Fibroblast of lung (primary cell): ENCODE results near the gene LZTR1. TPM values are rescaled to one million over a fixed set of nuclear protein-coding genes. Genes with fewer than 3 reads are reported as not detected.

Experiments
- DNase-seq, 2 donors: peaks; one replicate each; pipeline versions ENCODE4 v3.0.0 to v3.0.0-alpha.2; 2010; ENCODE audit warnings: low read depth in 2 of 2
- H2AFZ ChIP-seq: 2 replicates; pipeline ENCODE4 v1.5.1; 2012; ENCODE audit warnings: low read length, control low read depth, inconsistent platforms
- H3K27ac ChIP-seq: 2 replicates; pipeline ENCODE4 v1.5.1; 2011; ENCODE audit warnings: low read length, control low read depth; ENCODE audit not compliant: insufficient read depth
- H3K27me3 ChIP-seq: 2 replicates; pipeline ENCODE4 v1.5.1; 2011; ENCODE audit warnings: mild to moderate bottlenecking, low read length; ENCODE audit not compliant: control insufficient read depth, insufficient read depth
- H3K36me3 ChIP-seq: 2 replicates; pipeline ENCODE4 v1.5.1; 2011; ENCODE audit warnings: low read length; ENCODE audit not compliant: control insufficient read depth, insufficient read depth
- H3K4me1 ChIP-seq: 2 replicates; pipeline ENCODE4 v1.5.1; 2011; ENCODE audit warnings: low read length; ENCODE audit not compliant: control insufficient read depth, insufficient read depth; ENCODE audit errors: extremely low read depth
- H3K4me2 ChIP-seq: 2 replicates; pipeline ENCODE4 v1.5.1; 2011; ENCODE audit warnings: low read length, control low read depth; ENCODE audit not compliant: insufficient read depth; ENCODE audit errors: extremely low read depth
- H3K4me3 ChIP-seq, 4 experiments: fragments of 200-600 bp in 1 of 4; sonication (generic) in 1 of 4; replicated peaks in 1 of 4; 2 replicates each; pipeline ENCODE4 v1.5.1; 2011 to 2016; ENCODE audit warnings: low read length in 4 of 4, low read depth in 3 of 4, mild to moderate bottlenecking in 3 of 4, control low read depth in 2 of 4, inconsistent platforms in 1 of 4, mixed read lengths in 1 of 4; ENCODE audit not compliant: insufficient read depth in 1 of 4; ENCODE audit errors: control extremely low read depth in 1 of 4
- H3K79me2 ChIP-seq: 2 replicates; pipeline ENCODE4 v1.5.1; 2012; ENCODE audit warnings: mild to moderate bottlenecking, low read length, inconsistent platforms; ENCODE audit not compliant: control insufficient read depth, insufficient read depth
- H3K9ac ChIP-seq: 2 replicates; pipeline ENCODE4 v1.5.1; 2011; ENCODE audit warnings: mild to moderate bottlenecking, low read length, control low read depth; ENCODE audit not compliant: insufficient read depth
- H3K9me3 ChIP-seq: 2 replicates; pipeline ENCODE4 v1.5.1; 2012; ENCODE audit warnings: low read depth, low read length; ENCODE audit not compliant: control insufficient read depth, insufficient read depth
- H4K20me1 ChIP-seq: 2 replicates; pipeline ENCODE4 v1.5.1; 2011; ENCODE audit warnings: low read length; ENCODE audit not compliant: control insufficient read depth, insufficient read depth; ENCODE audit errors: extremely low read depth
- EZH2 ChIP-seq: IDR thresholded peaks from 2 replicates; pipeline ENCODE4 v1.5.1; 2012; ENCODE audit warnings: low read length, control low read depth, mild to moderate bottlenecking; ENCODE audit errors: missing control alignments
- polyA plus RNA-seq, 2 donors: library from polyadenylated mRNA; depleted of rRNA in 1 of 2; stranded (reverse) in 1 of 2; unstranded in 1 of 2; fragments of >200 nt; gene quantifications; 2 replicates each; pipeline ENCODE4 v1.2.1, GENCODE V29; 2011 to 2012; ENCODE audit warnings: missing spikeins in 1 of 2
- total RNA-seq: library from RNA; depleted of rRNA; stranded (reverse); fragments of >200 nt; gene quantifications from 2 replicates; pipeline ENCODE4 v1.2.1, GENCODE V29; 2014
- TF ChIP-seq, protein P1 (sequence below), 2 donors: IDR thresholded peaks in 1 of 2; conservative IDR thresholded peaks in 1 of 2; 1 replicate in 1 of 2; 2 replicates in 1 of 2; pipeline ENCODE4 v1.5.1; 2011 to 2012; ENCODE audit warnings: low read length in 2 of 2, control low read depth in 1 of 2, inconsistent platforms in 1 of 2, low read depth in 1 of 2, mild to moderate bottlenecking in 1 of 2

The LZTR1 gene
- total and polyA plus RNA-seq, 2 donors (not counting 1 experiment from before 2014, with no cell fraction given): 27.4 to 75.8 TPM

- Histone ChIP-seq H3K4me3 (no peak overlapping the region), H3K36me3 (no peaks in the 10 kb centered on the region), H3K9me3 (no peaks in the 10 kb centered on the region), H3K27me3 (peaks cover 5% of the 10 kb centered on the region), H2AFZ (no peak overlapping the region), H4K20me1 (no peaks in the 10 kb centered on the region), H3K4me2 (no peak overlapping the region), H3K9ac (no peak overlapping the region), H3K4me1 (no peaks in the 10 kb centered on the region), H3K27ac (no peak overlapping the region), H3K79me2 (no peaks in the 10 kb centered on the region)
- TF ChIP-seq, protein P1, sequence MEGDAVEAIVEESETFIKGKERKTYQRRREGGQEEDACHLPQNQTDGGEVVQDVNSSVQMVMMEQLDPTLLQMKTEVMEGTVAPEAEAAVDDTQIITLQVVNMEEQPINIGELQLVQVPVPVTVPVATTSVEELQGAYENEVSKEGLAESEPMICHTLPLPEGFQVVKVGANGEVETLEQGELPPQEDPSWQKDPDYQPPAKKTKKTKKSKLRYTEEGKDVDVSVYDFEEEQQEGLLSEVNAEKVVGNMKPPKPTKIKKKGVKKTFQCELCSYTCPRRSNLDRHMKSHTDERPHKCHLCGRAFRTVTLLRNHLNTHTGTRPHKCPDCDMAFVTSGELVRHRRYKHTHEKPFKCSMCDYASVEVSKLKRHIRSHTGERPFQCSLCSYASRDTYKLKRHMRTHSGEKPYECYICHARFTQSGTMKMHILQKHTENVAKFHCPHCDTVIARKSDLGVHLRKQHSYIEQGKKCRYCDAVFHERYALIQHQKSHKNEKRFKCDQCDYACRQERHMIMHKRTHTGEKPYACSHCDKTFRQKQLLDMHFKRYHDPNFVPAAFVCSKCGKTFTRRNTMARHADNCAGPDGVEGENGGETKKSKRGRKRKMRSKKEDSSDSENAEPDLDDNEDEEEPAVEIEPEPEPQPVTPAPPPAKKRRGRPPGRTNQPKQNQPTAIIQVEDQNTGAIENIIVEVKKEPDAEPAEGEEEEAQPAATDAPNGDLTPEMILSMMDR (conservative IDR thresholded peaks at IDR 0.05 in 1 of 2, IDR thresholded peaks at IDR 0.05 in 1 of 2; ENCODE audit: low read depth in 1 of 2, low read length in 2 of 2): no peak
- TF ChIP-seq EZH2: no peak
- DNase-seq: no peak
Observed at GRCh38 chr22:20960609-20961008, 21.5 kb upstream of the LZTR1 start.

- Histone ChIP-seq H3K36me3 (no peaks in the 10 kb centered on the region), H3K27ac (no peak overlapping the region), H3K79me2 (no peaks in the 10 kb centered on the region), H3K4me1 (no peaks in the 10 kb centered on the region), H3K27me3 (peaks cover 5% of the 10 kb centered on the region), H4K20me1 (no peaks in the 10 kb centered on the region), H3K4me2 (no peak overlapping the region), H3K4me3 (no peak overlapping the region), H3K9me3 (no peaks in the 10 kb centered on the region), H2AFZ (no peak overlapping the region), H3K9ac (no peak overlapping the region)
- DNase-seq: no peak
- no peak for TF ChIP-seq EZH2
- TF ChIP-seq, protein P1 (conservative IDR thresholded peaks at IDR 0.05 in 1 of 2, IDR thresholded peaks at IDR 0.05 in 1 of 2; ENCODE audit: low read depth in 1 of 2, low read length in 2 of 2): no peak
Observed at GRCh38 chr22:20962491-20962945, 19.6 kb upstream of the LZTR1 start.

DNA sequence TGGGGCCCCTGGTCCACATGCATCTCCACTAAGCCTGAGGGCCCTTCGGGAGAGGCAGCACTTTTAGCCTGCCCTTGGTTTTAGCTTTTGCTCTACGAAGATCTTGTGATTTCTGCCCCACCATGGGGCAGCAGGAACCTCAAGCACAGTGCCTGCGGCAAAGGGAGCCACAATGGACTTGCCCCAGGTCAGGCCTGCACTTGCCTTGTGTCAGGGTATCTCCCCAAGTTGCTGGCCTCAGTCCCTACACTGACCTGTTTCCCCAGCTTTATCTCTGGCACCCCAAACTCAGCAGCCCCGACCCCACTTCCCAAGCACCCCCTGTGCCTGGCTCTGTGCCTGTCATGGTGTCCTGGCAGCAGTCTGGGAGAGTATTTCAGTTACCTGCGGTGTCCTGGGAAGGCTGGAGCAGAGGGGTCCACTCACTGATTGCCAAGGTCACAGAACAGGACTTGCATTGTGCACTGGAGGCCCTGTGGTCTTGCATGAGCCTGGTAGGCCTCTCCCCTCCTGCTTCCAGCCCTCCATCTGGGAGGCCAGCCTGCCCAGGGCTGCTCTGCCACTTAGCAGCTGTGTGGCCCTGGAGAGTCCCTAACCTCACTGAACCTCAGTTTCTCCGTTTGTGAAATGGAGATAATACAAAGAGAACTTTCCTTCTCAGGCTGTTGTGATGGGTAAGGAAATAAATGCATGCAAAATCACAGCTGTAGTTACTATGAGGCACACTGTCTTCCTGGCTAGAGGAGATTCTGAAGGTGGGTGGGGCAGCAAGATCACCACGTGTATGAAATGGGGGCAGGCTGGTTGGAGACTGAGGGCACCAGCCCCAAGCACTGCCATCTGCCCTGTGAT, 18.7 kb upstream of the LZTR1 start:
- no peak for TF ChIP-seq EZH2
- TF ChIP-seq, protein P1 (conservative IDR thresholded peaks at IDR 0.05 in 1 of 2, IDR thresholded peaks at IDR 0.05 in 1 of 2; ENCODE audit: low read depth in 1 of 2, low read length in 2 of 2): no peak
- Histone ChIP-seq H4K20me1 (no peaks in the 10 kb centered on the region), H3K36me3 (no peaks in the 10 kb centered on the region), H3K9ac (no peak overlapping the region), H3K4me3 (no peak overlapping the region), H3K27me3 (peaks cover 5% of the 10 kb centered on the region), H3K79me2 (no peaks in the 10 kb centered on the region), H2AFZ (no peak overlapping the region), H3K27ac (no peak overlapping the region), H3K9me3 (no peaks in the 10 kb centered on the region), H3K4me1 (no peaks in the 10 kb centered on the region), H3K4me2 (no peak overlapping the region)
- DNase-seq: no peak
